ENCODE data around the gene POLA1. TPM values are rescaled to one million over a fixed set of nuclear protein-coding genes. Genes with fewer than 3 reads are reported as not detected.

The POLA1 gene
- total and polyA plus RNA-seq, 11 donors = 1.9 to 8.1 (median 6.5) TPM

GRCh38 chrX:25012433-25012735 lies 318.7 kb downstream of the POLA1 start:
- intact Hi-C loops (cut with DNase I) = no loop called here
- Histone ChIP-seq H3K9me3 (no peaks in the 10 kb centered on the region), H3K27ac (no peak overlapping the region), H3K36me3 (no peaks in the 10 kb centered on the region), H3K4me3 (no peak overlapping the region), H3K27me3 (peaks cover 20 to 96% (median 85%) of the 10 kb centered on the region in 9 donors), H3K4me1 (peaks cover 0 to 21% (median 0%) of the 10 kb centered on the region in 12 donors)
- TF ChIP-seq POLR2A (IDR thresholded peaks at IDR 0.05) = no peak
- TF ChIP-seq, protein P1, sequence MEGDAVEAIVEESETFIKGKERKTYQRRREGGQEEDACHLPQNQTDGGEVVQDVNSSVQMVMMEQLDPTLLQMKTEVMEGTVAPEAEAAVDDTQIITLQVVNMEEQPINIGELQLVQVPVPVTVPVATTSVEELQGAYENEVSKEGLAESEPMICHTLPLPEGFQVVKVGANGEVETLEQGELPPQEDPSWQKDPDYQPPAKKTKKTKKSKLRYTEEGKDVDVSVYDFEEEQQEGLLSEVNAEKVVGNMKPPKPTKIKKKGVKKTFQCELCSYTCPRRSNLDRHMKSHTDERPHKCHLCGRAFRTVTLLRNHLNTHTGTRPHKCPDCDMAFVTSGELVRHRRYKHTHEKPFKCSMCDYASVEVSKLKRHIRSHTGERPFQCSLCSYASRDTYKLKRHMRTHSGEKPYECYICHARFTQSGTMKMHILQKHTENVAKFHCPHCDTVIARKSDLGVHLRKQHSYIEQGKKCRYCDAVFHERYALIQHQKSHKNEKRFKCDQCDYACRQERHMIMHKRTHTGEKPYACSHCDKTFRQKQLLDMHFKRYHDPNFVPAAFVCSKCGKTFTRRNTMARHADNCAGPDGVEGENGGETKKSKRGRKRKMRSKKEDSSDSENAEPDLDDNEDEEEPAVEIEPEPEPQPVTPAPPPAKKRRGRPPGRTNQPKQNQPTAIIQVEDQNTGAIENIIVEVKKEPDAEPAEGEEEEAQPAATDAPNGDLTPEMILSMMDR (IDR thresholded peaks at IDR 0.05) = no peak
- DNase-seq (peak in 1 of 5 donors; percentile 19), ATAC-seq (peak in 1 of 4 donors; percentile 34)
- 1 to 26% (median 6%) methylated on average over 16 to 19 of the region's 19 CpGs for WGBS, 4 donors

DNA sequence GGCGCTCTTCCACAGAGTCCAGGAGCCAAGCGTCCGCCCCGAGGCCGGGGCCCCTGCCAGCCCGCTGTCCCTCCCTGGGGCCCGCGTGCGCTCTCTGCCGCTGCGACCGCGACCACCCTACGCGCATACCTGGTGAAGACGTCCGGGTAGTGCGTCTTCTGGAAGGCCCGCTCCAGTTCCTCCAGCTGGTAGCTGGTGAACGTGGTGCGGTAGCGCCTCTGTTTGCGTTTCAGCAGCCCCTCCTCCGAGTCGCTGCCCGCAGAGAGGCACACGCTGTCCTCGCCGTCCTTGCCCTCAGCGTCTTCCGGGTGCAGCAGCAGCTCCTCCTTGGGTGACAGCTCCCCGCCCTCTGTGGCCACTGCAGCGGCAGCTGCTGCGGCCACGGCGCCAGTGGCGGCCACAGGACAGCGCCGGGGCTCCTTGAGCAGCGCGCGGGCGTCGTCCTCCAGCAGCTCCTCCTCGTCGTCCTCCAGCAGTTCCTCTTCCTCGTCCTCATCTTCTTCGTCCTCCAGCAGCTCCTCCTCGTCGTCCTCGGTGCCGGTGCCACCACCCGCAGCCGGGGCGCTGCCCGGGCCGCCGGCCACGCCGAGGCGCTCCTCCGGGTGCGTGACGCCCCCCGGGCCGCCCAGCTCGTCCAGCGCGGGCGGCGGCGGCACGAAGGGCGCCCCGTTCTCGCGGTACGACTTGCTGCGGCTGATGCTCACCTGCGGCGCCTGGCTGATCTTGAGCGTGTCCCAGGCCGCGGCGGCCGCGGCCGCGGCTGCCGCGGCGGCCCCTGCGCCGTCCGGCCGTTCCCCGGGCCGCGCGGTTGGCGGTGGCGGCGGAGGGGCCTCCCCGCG lies 319.3 kb downstream of the POLA1 start:
- DNase-seq (no peak), ATAC-seq (no peak)
- peaks cover 0 to 25% (median 0%) of the 10 kb centered on the region in 12 donors for H3K4me1 ChIP-seq
- intact Hi-C loops (cut with DNase I) = no loop called here
- H3K27me3 ChIP-seq = peaks cover 23 to 96% (median 85%) of the 10 kb centered on the region in 9 donors
- H3K36me3 ChIP-seq = no peaks in the 10 kb centered on the region
- 0 to 35% (median 13%) methylated on average over 38 to 105 of the region's 105 CpGs for WGBS, 4 donors
- H3K4me3 ChIP-seq = peak overlapping the region in 7 of 12 donors; percentile 4 to 42 (median 15)
- no peak for TF ChIP-seq POLR2A (IDR thresholded peaks at IDR 0.05)
- TF ChIP-seq, protein P1 (IDR thresholded peaks at IDR 0.05) = no peak
- H3K9me3 ChIP-seq = no peaks in the 10 kb centered on the region
- H3K27ac ChIP-seq = no peak overlapping the region

DNA sequence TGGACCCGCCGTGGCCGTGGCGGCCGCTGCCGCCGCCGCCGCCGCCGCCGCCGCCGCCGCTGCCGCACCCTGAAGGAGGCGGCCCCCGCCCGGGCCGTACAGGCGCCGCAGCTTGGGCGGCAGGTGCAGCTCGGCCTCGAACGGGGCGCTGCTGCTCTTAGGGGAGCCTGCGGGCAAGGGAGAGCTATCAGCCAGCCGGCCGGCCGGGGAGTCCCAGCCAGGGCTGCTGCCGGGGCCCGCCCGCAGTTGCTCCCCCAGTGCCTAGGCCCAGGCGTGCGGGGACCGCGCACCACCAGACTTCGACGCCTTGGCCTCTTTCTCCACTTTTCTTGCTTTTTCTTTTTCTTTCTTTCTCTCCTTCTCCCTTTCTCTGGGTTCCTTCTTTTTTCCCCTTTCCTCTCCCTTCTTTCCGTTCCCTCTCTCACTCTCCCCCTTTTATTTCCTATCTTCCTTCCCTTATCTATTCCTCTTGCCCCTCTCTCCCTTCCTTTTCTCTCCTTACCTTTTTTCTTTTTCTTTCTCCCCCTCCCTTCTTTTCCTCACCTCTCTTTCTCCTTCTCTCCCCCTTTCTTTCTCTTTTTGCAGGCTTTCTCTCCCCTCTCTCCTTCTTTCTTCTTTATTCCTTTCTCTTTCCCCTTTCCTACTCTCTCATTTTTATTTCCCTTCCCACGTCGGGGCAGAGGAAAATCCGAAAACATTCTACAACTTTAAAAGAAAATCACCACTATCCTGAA lies 320.1 kb downstream of the POLA1 start:
- no peak overlapping the region for H3K4me3 ChIP-seq
- intact Hi-C loops (cut with DNase I) = no loop called here
- no peak for TF ChIP-seq POLR2A (IDR thresholded peaks at IDR 0.05)
- TF ChIP-seq, protein P1 (IDR thresholded peaks at IDR 0.05) = no peak
- WGBS, 4 donors = 3 to 33% (median 17%) methylated on average over 33 to 44 of the region's 44 CpGs
- ATAC-seq (no peak), DNase-seq (no peak)
- peaks cover 0 to 25% (median 0%) of the 10 kb centered on the region in 12 donors for H3K4me1 ChIP-seq
- no peaks in the 10 kb centered on the region for H3K36me3 ChIP-seq
- H3K9me3 ChIP-seq = no peaks in the 10 kb centered on the region
- H3K27me3 ChIP-seq = peaks cover 26 to 95% (median 85%) of the 10 kb centered on the region in 9 donors
- no peak overlapping the region for H3K27ac ChIP-seq

GRCh38 chrX:25014366-25014838 lies 320.7 kb downstream of the POLA1 start:
- peaks cover 32 to 95% (median 85%) of the 10 kb centered on the region in 9 donors for H3K27me3 ChIP-seq
- TF ChIP-seq POLR2A (IDR thresholded peaks at IDR 0.05) = no peak
- TF ChIP-seq, protein P1 (IDR thresholded peaks at IDR 0.05) = no peak
- H3K9me3 ChIP-seq = no peaks in the 10 kb centered on the region
- WGBS, 4 donors = 24 to 37% (median 35%) methylated on average over 18 to 19 of the region's 19 CpGs
- peaks cover 0 to 25% (median 0%) of the 10 kb centered on the region in 12 donors for H3K4me1 ChIP-seq
- H3K4me3 ChIP-seq = no peak overlapping the region
- intact Hi-C loops (cut with DNase I) = no loop called here
- H3K36me3 ChIP-seq = no peaks in the 10 kb centered on the region
- H3K27ac ChIP-seq = no peak overlapping the region
- ATAC-seq = no peak
- DNase-seq = no peak

All from heart left ventricle (tissue), 16 donors.